Measurements from ENCODE around the gene MRPS22.

DNA sequence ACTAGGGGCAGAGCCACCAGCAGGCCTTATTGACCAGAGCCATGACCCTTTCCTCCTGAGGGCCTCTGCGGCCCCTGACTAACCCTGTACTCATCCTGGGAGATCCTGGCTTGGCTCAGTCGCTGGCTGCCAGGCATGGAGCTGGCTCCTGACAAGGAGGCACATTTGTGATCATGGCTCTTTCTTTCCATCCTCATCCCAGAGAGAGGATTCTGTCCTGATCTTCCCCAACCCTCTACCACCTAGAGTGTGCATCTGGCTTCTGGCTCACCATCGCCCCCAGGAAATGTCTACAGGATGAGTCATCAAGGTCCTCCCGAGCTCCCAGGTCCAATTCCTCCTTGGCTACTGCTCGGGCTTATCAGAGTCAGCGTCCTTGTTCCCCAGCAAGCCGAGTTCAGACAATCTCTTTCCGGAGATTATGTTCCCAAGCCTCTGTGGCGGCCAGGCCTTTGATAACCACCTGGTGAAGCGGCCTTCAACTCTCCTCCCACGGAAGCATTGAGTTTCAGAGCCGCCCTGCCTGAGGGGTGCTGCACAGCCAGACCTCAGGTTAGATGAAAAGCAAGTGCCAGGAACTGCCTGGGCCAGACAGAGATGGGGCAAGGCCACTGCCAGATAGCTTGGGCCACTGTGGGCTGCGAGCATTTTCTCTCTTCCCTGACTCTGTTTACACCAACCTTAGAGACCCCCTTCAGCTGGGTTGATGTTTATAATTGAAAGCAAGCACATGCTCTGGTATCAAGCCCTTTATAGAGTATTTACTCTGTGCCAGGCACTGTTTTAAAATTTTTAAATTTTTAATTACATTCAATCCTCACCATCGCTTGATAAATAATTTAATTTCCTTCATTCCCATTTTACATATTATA is 44.3 kb upstream of the MRPS22 start:
- TF ChIP-seq, protein P1, sequence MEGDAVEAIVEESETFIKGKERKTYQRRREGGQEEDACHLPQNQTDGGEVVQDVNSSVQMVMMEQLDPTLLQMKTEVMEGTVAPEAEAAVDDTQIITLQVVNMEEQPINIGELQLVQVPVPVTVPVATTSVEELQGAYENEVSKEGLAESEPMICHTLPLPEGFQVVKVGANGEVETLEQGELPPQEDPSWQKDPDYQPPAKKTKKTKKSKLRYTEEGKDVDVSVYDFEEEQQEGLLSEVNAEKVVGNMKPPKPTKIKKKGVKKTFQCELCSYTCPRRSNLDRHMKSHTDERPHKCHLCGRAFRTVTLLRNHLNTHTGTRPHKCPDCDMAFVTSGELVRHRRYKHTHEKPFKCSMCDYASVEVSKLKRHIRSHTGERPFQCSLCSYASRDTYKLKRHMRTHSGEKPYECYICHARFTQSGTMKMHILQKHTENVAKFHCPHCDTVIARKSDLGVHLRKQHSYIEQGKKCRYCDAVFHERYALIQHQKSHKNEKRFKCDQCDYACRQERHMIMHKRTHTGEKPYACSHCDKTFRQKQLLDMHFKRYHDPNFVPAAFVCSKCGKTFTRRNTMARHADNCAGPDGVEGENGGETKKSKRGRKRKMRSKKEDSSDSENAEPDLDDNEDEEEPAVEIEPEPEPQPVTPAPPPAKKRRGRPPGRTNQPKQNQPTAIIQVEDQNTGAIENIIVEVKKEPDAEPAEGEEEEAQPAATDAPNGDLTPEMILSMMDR (IDR thresholded peaks at IDR 0.05), result no peak
- no peak for TF ChIP-seq POLR2A (IDR thresholded peaks at IDR 0.05)

All from Peyer's patch (tissue), 4 donors.